ENCODE measurements around the gene OR2G3.

Gene OR2G3
- long read RNA-seq, result 0 reads

DNA sequence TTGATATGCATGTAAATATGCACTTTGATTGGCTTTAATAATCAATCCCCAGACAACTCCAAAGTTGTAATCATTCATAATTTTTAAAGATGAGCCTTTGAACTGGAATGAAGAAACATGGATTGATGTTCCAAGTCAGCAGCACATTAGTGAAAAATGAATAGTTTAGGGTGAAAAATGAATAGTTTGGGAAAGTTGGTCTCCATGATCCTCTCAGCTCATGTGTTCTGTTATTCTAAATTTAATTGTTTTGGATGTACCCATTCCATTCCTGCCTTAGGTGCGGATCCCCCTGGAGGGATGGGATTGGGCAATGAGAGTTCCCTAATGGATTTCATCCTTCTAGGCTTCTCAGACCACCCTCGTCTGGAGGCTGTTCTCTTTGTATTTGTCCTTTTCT, at the start of gene OR2G3:
OR2G3 (plus strand) TSS at position 301 of the 400 bp plus-strand sequence; CDS start at position 301, 0 bp downstream.
- no peak within 1 kb of the TSS for H3K27ac ChIP-seq (replicated peaks)
- H3K27me3 ChIP-seq (ENCODE audit: insufficient read depth, poor library complexity, severe bottlenecking), result no peaks in the 10 kb centered on the region
- H3K4me3 ChIP-seq (replicated peaks; ENCODE audit: insufficient read depth, low read length), result no peak within 1 kb of the TSS
- DNase-seq (ENCODE audit: low read depth in 1 of 2, low spot score in 1 of 2), result no peak
- no peak for TF ChIP-seq POLR2AphosphoS5 (IDR thresholded peaks at IDR 0.05; ENCODE audit: low read depth)
- TF ChIP-seq, protein P1, sequence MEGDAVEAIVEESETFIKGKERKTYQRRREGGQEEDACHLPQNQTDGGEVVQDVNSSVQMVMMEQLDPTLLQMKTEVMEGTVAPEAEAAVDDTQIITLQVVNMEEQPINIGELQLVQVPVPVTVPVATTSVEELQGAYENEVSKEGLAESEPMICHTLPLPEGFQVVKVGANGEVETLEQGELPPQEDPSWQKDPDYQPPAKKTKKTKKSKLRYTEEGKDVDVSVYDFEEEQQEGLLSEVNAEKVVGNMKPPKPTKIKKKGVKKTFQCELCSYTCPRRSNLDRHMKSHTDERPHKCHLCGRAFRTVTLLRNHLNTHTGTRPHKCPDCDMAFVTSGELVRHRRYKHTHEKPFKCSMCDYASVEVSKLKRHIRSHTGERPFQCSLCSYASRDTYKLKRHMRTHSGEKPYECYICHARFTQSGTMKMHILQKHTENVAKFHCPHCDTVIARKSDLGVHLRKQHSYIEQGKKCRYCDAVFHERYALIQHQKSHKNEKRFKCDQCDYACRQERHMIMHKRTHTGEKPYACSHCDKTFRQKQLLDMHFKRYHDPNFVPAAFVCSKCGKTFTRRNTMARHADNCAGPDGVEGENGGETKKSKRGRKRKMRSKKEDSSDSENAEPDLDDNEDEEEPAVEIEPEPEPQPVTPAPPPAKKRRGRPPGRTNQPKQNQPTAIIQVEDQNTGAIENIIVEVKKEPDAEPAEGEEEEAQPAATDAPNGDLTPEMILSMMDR (IDR thresholded peaks at IDR 0.05; ENCODE audit: insufficient read depth, low read length), result no peak
- TF ChIP-seq GABPA (IDR thresholded peaks at IDR 0.05; ENCODE audit: low read depth), result no peak
- no peak for TF ChIP-seq REST (IDR thresholded peaks at IDR 0.05; ENCODE audit: insufficient replicate concordance, low read depth)
- no peak for TF ChIP-seq SPI1 (IDR thresholded peaks at IDR 0.05; ENCODE audit: borderline replicate concordance, low read depth)

DNA sequence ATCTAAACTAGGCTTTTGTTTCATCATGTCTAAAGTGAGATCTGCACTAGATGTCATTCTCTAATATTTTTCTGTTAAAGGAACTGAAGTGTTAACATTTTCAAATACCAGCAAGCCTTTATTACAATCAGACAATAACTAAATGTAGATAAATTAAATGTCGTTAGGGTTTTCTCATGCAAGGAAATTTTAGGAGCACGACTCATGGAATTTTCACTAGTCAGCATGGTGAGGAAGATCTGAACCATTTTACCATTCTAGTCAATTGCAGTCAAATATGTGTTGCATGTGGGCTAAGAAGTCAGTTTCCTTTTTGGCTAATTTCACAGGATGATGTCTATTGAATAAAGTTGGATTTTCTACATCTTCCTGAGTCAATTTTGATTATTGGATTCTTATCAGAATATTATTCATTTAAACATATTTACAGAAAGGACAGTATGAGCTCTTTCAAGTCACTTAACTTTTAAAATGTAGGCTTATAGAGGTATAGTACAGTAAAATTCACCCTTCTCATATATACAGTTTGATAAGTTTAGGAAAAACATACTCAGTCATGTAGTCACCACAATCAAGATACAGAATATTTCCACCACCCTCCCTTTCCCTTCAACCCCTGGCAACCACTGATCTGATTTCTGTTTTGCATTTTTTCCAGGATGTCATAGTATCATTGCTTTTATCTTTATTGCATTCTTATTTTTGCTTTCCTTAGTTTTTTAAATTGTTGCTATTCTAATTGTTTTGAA, 47.3 kb upstream of the OR2G3 start:
- DNase-seq (ENCODE audit: low read depth in 1 of 2, low spot score in 1 of 2), result no peak
- no peaks in the 10 kb centered on the region for H3K27me3 ChIP-seq (ENCODE audit: insufficient read depth, poor library complexity, severe bottlenecking)
- TF ChIP-seq SPI1 (IDR thresholded peaks at IDR 0.05; ENCODE audit: borderline replicate concordance, low read depth) (no peak), REST (IDR thresholded peaks at IDR 0.05; ENCODE audit: insufficient replicate concordance, low read depth) (no peak), GABPA (IDR thresholded peaks at IDR 0.05; ENCODE audit: low read depth) (no peak), POLR2AphosphoS5 (IDR thresholded peaks at IDR 0.05; ENCODE audit: low read depth) (no peak)
- TF ChIP-seq, protein P1 (IDR thresholded peaks at IDR 0.05; ENCODE audit: insufficient read depth, low read length), result no peak
- H3K4me3 ChIP-seq (replicated peaks; ENCODE audit: insufficient read depth, low read length), result no peak overlapping the region
- no peak overlapping the region for H3K27ac ChIP-seq (replicated peaks)

GRCh38 chr1:247561711-247562110, 43.7 kb upstream of the OR2G3 start:
- Histone ChIP-seq H3K27me3 (ENCODE audit: insufficient read depth, poor library complexity, severe bottlenecking) (no peaks in the 10 kb centered on the region), H3K4me3 (replicated peaks; ENCODE audit: insufficient read depth, low read length) (no peak overlapping the region), H3K27ac (replicated peaks) (no peak overlapping the region)
- TF ChIP-seq, protein P1 (IDR thresholded peaks at IDR 0.05; ENCODE audit: insufficient read depth, low read length), result no peak
- DNase-seq (ENCODE audit: low read depth in 1 of 2, low spot score in 1 of 2), result no peak

GRCh38 chr1:247562198-247562597, 43.2 kb upstream of the OR2G3 start:
- DNase-seq (ENCODE audit: low read depth in 1 of 2, low spot score in 1 of 2), result no peak
- Histone ChIP-seq H3K27ac (replicated peaks) (no peak overlapping the region), H3K4me3 (replicated peaks; ENCODE audit: insufficient read depth, low read length) (no peak overlapping the region), H3K27me3 (ENCODE audit: insufficient read depth, poor library complexity, severe bottlenecking) (no peaks in the 10 kb centered on the region)
- no peak for TF ChIP-seq POLR2AphosphoS5 (IDR thresholded peaks at IDR 0.05; ENCODE audit: low read depth)
- no peak for TF ChIP-seq GABPA (IDR thresholded peaks at IDR 0.05; ENCODE audit: low read depth)
- TF ChIP-seq, protein P1 (IDR thresholded peaks at IDR 0.05; ENCODE audit: insufficient read depth, low read length), result no peak
- TF ChIP-seq SPI1 (IDR thresholded peaks at IDR 0.05; ENCODE audit: borderline replicate concordance, low read depth), result no peak
- no peak for TF ChIP-seq REST (IDR thresholded peaks at IDR 0.05; ENCODE audit: insufficient replicate concordance, low read depth)
